Activated CD4-positive, alpha-beta memory T cell treated with anti-CD3 and anti-CD28 coated beads for 36 hours (primary cell): ENCODE measurements around the gene L3MBTL1. TPM values are rescaled to one million over a fixed set of nuclear protein-coding genes. Genes with fewer than 3 reads are reported as not detected.

Source experiments
- CTCF ChIA-PET: fragments of 350-600 bp; sonication (Branson Sonifier 250); formaldehyde crosslinking; loops from one replicate; lab custom pipeline; 2021; ENCODE audit warnings: antibody characterized with exemption, inconsistent platforms; lab: Charles Lee
- POLR2A ChIA-PET: fragments of 350-600 bp; sonication (Branson Sonifier 250); formaldehyde crosslinking; loops from one replicate; lab custom pipeline; 2021; ENCODE audit warnings: antibody characterized with exemption; lab: Charles Lee
- DNase-seq: peaks from one replicate; pipeline ENCODE4 v3.0.0-alpha.2; 2020
- H3K27ac Mint-ChIP-seq: one replicate; pipeline ENCODE4 v1.8.0; 2021; ENCODE audit warnings: mixed read lengths
- H3K27me3 Mint-ChIP-seq: one replicate; pipeline ENCODE4 v1.8.0; 2021; ENCODE audit warnings: mixed read lengths
- H3K36me3 Mint-ChIP-seq: one replicate; pipeline ENCODE4 v1.8.0; 2021; ENCODE audit warnings: mixed read lengths
- H3K4me1 Mint-ChIP-seq: one replicate; pipeline ENCODE4 v1.8.0; 2021; ENCODE audit warnings: low read depth, mixed read lengths
- H3K4me3 Mint-ChIP-seq: one replicate; pipeline ENCODE4 v1.8.0; 2021; ENCODE audit warnings: mild to moderate bottlenecking, mixed read lengths
- H3K9me3 Mint-ChIP-seq: one replicate; pipeline ENCODE4 v1.8.0; 2021; ENCODE audit warnings: mixed read lengths
- intact Hi-C: fragments of 100-400 bp; cut with micrococcal nuclease; formaldehyde crosslinking; loops from one replicate; pipeline ENCODE4 v1.15.1; 2023
- total RNA-seq, 2 experiments: library from RNA; stranded (reverse); gene quantifications; one replicate each; pipeline ENCODE4 v1.2.3, GENCODE V29; 2021

The L3MBTL1 gene
- total RNA-seq, 2 experiments from 2014 or later: 6.5 to 7.7 TPM

- Mint-ChIP-seq H3K27me3 (peaks cover 17% of the 10 kb centered on the region), H3K4me1 (peaks cover 18% of the 10 kb centered on the region), H3K36me3 (no peaks in the 10 kb centered on the region), H3K9me3 (no peaks in the 10 kb centered on the region), H3K4me3 (no peak overlapping the region), H3K27ac (no peak overlapping the region)
- ChIA-PET CTCF (no interaction called here), POLR2A (no interaction called here)
- no peak for DNase-seq
- intact Hi-C loops: no loop called here
These were observed 4.4 kb downstream of the L3MBTL1 start for GRCh38 chr20:43511879-43512278.

- DNase-seq: no peak
- intact Hi-C loops: no loop called here
- ChIA-PET CTCF (interaction anchor here (1.7 kb wide), 1 partner anchor 50 kb away, joined by 3 read pairs; no protein-coding TSS in a partner anchor), POLR2A (interaction anchor here (2.2 kb wide), 1 partner anchor 56 kb away, joined by 11 read pairs; the partner anchor contains the start of gene SRSF6)
- H3K4me3 Mint-ChIP-seq: peak overlapping the region; percentile 87
- no peak overlapping the region for H3K27ac Mint-ChIP-seq
- H3K36me3 Mint-ChIP-seq: no peaks in the 10 kb centered on the region
- no peaks in the 10 kb centered on the region for H3K9me3 Mint-ChIP-seq
- peaks cover 12% of the 10 kb centered on the region for H3K27me3 Mint-ChIP-seq
- H3K4me1 Mint-ChIP-seq: peaks cover 16% of the 10 kb centered on the region
These were observed 6.0 kb downstream of the L3MBTL1 start for GRCh38 chr20:43513372-43513930.

- ChIA-PET POLR2A (interaction anchor here (2.2 kb wide), 1 partner anchor 57 kb away, joined by 11 read pairs; the partner anchor contains the start of gene SRSF6), CTCF (interaction anchor here (0.9 to 1.7 kb wide), 2 partner anchors 50 to 236 kb away, joined by 3 read pairs; no protein-coding TSS in a partner anchor)
- peaks cover 14% of the 10 kb centered on the region for H3K4me1 Mint-ChIP-seq
- H3K27me3 Mint-ChIP-seq: peaks cover 5% of the 10 kb centered on the region
- H3K36me3 Mint-ChIP-seq: no peaks in the 10 kb centered on the region
- DNase-seq: peak; percentile 96
- intact Hi-C loops: loop anchor here (1.0 kb wide), 3 partner anchors 57 to 152 kb away; partner anchors contain the start of genes IFT52 and SRSF6
- no peaks in the 10 kb centered on the region for H3K9me3 Mint-ChIP-seq
- peak overlapping the region; percentile 81 for H3K27ac Mint-ChIP-seq
- H3K4me3 Mint-ChIP-seq: peak overlapping the region; percentile 87
These were observed 6.6 kb downstream of the L3MBTL1 start for GRCh38 chr20:43513931-43514647.

- ChIA-PET CTCF (interaction anchor here (0.6 to 1.7 kb wide), 3 partner anchors 8 to 236 kb away, joined by 3 read pairs; no protein-coding TSS in a partner anchor), POLR2A (interaction anchor here (2.2 kb wide), 1 partner anchor 57 kb away, joined by 11 read pairs; the partner anchor contains the start of gene SRSF6)
- Mint-ChIP-seq H3K9me3 (no peaks in the 10 kb centered on the region), H3K4me3 (peak overlapping the region; percentile 87), H3K27me3 (no peaks in the 10 kb centered on the region), H3K27ac (peak overlapping the region; percentile 81), H3K4me1 (peaks cover 14% of the 10 kb centered on the region), H3K36me3 (no peaks in the 10 kb centered on the region)
- no peak for DNase-seq
- intact Hi-C loops: loop anchor here (1.0 kb wide), 3 partner anchors 57 to 152 kb away; partner anchors contain the start of genes IFT52 and SRSF6
These were observed 7.1 kb downstream of the L3MBTL1 start for GRCh38 chr20:43514648-43514999.

- POLR2A ChIA-PET: interaction anchor here (0.9 to 2.2 kb wide), 2 partner anchors 58 kb away, joined by 3 to 11 read pairs; partner anchors contain the start of gene SRSF6
- intact Hi-C loops: no loop called here
These were observed 8.1 kb downstream of the L3MBTL1 start for GRCh38 chr20:43515628-43516027.

GRCh38 chr20:43516251-43516824 is 8.8 kb downstream of the L3MBTL1 start:
- Mint-ChIP-seq H3K9me3 (peaks cover 4% of the 10 kb centered on the region), H3K4me1 (peaks cover 14% of the 10 kb centered on the region), H3K4me3 (no peak overlapping the region), H3K36me3 (no peaks in the 10 kb centered on the region), H3K27me3 (no peaks in the 10 kb centered on the region), H3K27ac (no peak overlapping the region)
- ChIA-PET CTCF (no interaction called here), POLR2A (interaction anchor here (0.7 to 0.9 kb wide), 2 partner anchors 59 to 319 kb away, joined by 3 to 5 read pairs; no protein-coding TSS in a partner anchor)
- intact Hi-C loops: no loop called here
- no peak for DNase-seq

More at GRCh38 chr20:43515628-43516027, 8.1 kb downstream of the L3MBTL1 start:
- CTCF ChIA-PET: no interaction called here
- H3K27ac Mint-ChIP-seq: no peak overlapping the region
- H3K36me3 Mint-ChIP-seq: no peaks in the 10 kb centered on the region
- H3K4me1 Mint-ChIP-seq: peaks cover 14% of the 10 kb centered on the region
- no peak for DNase-seq
- H3K4me3 Mint-ChIP-seq: peak overlapping the region; percentile 13
- H3K27me3 Mint-ChIP-seq: no peaks in the 10 kb centered on the region
- peaks cover 4% of the 10 kb centered on the region for H3K9me3 Mint-ChIP-seq

GRCh38 chr20:43520074-43520630 is 12.7 kb downstream of the L3MBTL1 start:
- intact Hi-C loops: no loop called here
- Mint-ChIP-seq H3K4me3 (no peak overlapping the region), H3K4me1 (peaks cover 13% of the 10 kb centered on the region), H3K27me3 (no peaks in the 10 kb centered on the region), H3K36me3 (no peaks in the 10 kb centered on the region), H3K27ac (no peak overlapping the region), H3K9me3 (peaks cover 7% of the 10 kb centered on the region)
- DNase-seq: no peak
- CTCF ChIA-PET: no interaction called here
- POLR2A ChIA-PET: no interaction called here

- Mint-ChIP-seq H3K9me3 (peaks cover 4% of the 10 kb centered on the region), H3K27me3 (no peaks in the 10 kb centered on the region), H3K36me3 (no peaks in the 10 kb centered on the region), H3K4me1 (no peaks in the 10 kb centered on the region), H3K27ac (no peak overlapping the region), H3K4me3 (no peak overlapping the region)
- ChIA-PET POLR2A (no interaction called here), CTCF (no interaction called here)
- DNase-seq: no peak
- intact Hi-C loops: no loop called here
These were observed 17.5 kb downstream of the L3MBTL1 start for GRCh38 chr20:43525021-43525420.

- H3K27ac Mint-ChIP-seq: no peak overlapping the region
- intact Hi-C loops: no loop called here
- peaks cover 2% of the 10 kb centered on the region for H3K9me3 Mint-ChIP-seq
- no peak for DNase-seq
- ChIA-PET CTCF (interaction anchor here (0.9 to 3.1 kb wide), 2 partner anchors 10 to 12 kb away, joined by 3 to 21 read pairs; no protein-coding TSS in a partner anchor), POLR2A (no interaction called here)
- no peaks in the 10 kb centered on the region for H3K36me3 Mint-ChIP-seq
- H3K4me3 Mint-ChIP-seq: no peak overlapping the region
- no peaks in the 10 kb centered on the region for H3K4me1 Mint-ChIP-seq
- no peaks in the 10 kb centered on the region for H3K27me3 Mint-ChIP-seq
These were observed 20.9 kb downstream of the L3MBTL1 start for GRCh38 chr20:43528258-43528875.

- H3K9me3 Mint-ChIP-seq: peaks cover 2% of the 10 kb centered on the region
- no peaks in the 10 kb centered on the region for H3K36me3 Mint-ChIP-seq
- CTCF ChIA-PET: interaction anchor here (1.1 to 3.1 kb wide), 2 partner anchors 9 to 11 kb away, joined by 3 to 21 read pairs; no protein-coding TSS in a partner anchor
- no peak overlapping the region for H3K4me3 Mint-ChIP-seq
- H3K27ac Mint-ChIP-seq: no peak overlapping the region
- H3K4me1 Mint-ChIP-seq: no peaks in the 10 kb centered on the region
- POLR2A ChIA-PET: no interaction called here
- no peaks in the 10 kb centered on the region for H3K27me3 Mint-ChIP-seq
- intact Hi-C loops: no loop called here
- no peak for DNase-seq
These were observed 21.6 kb downstream of the L3MBTL1 start for GRCh38 chr20:43529051-43529450.

GRCh38 chr20:43529457-43530153 is 22.1 kb downstream of the L3MBTL1 start:
- ChIA-PET POLR2A (no interaction called here), CTCF (interaction anchor here (1.1 to 3.1 kb wide), 2 partner anchors 9 to 12 kb away, joined by 3 to 21 read pairs; no protein-coding TSS in a partner anchor)
- H3K4me3 Mint-ChIP-seq: no peak overlapping the region
- DNase-seq: no peak
- no peaks in the 10 kb centered on the region for H3K4me1 Mint-ChIP-seq
- H3K9me3 Mint-ChIP-seq: no peaks in the 10 kb centered on the region
- H3K36me3 Mint-ChIP-seq: no peaks in the 10 kb centered on the region
- H3K27me3 Mint-ChIP-seq: no peaks in the 10 kb centered on the region
- intact Hi-C loops: no loop called here
- H3K27ac Mint-ChIP-seq: no peak overlapping the region
